Keratinocyte (primary cell): ENCODE data around the gene TOP1.

Experiments used
- CTCF ChIP-seq, 3 experiments: IDR thresholded peaks in 1 of 3; conservative IDR thresholded peaks in 1 of 3; optimal IDR thresholded peaks in 1 of 3; 2 replicates in 2 of 3; 3 replicates in 1 of 3; pipeline versions ENCODE3 to v1.5.1; 2011; ENCODE audit warnings: low read length in 3 of 3, mild to moderate bottlenecking in 3 of 3, moderate library complexity in 2 of 3, control low read depth in 1 of 3, inconsistent platforms in 1 of 3; ENCODE audit not compliant: insufficient read depth in 2 of 3; ENCODE audit errors: extremely low read depth in 1 of 3
- EZH2 ChIP-seq: IDR thresholded peaks from one replicate; pipeline ENCODE4 v1.6.1; 2012; ENCODE audit warnings: inconsistent platforms, mild to moderate bottlenecking, low read length, moderate library complexity

- TF ChIP-seq CTCF (optimal IDR thresholded peaks at IDR 0.05 in 1 of 3, IDR thresholded peaks at IDR 0.05 in 1 of 3, conservative IDR thresholded peaks at IDR 0.05 in 1 of 3; ENCODE audit: extremely low read depth in 1 of 3, insufficient read depth in 2 of 3, low read length in 3 of 3), result no peak
- no peak for TF ChIP-seq EZH2
Measured at GRCh38 chr20:41049451-41049850, 20.8 kb downstream of the TOP1 start.
